ENCODE measurements around the gene GAPDH.

- TF ChIP-seq, protein P1, sequence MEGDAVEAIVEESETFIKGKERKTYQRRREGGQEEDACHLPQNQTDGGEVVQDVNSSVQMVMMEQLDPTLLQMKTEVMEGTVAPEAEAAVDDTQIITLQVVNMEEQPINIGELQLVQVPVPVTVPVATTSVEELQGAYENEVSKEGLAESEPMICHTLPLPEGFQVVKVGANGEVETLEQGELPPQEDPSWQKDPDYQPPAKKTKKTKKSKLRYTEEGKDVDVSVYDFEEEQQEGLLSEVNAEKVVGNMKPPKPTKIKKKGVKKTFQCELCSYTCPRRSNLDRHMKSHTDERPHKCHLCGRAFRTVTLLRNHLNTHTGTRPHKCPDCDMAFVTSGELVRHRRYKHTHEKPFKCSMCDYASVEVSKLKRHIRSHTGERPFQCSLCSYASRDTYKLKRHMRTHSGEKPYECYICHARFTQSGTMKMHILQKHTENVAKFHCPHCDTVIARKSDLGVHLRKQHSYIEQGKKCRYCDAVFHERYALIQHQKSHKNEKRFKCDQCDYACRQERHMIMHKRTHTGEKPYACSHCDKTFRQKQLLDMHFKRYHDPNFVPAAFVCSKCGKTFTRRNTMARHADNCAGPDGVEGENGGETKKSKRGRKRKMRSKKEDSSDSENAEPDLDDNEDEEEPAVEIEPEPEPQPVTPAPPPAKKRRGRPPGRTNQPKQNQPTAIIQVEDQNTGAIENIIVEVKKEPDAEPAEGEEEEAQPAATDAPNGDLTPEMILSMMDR (IDR thresholded peaks at IDR 0.05): no peak
- no peak for TF ChIP-seq POLR2A (IDR thresholded peaks at IDR 0.05)
These were observed 50.0 kb downstream of the GAPDH start for GRCh38 chr12:6584293-6584692.

Data from uterus (tissue), 2 donors.